GM20000 (cell line): Measurements from ENCODE around the gene DOK3.
"Not testable (repeated sequence)": the region's sequence is repeated elsewhere in the genome, so short reads cannot be mapped to it uniquely, and the experiment has no call there.

Experiments
- DNase-seq: peaks from one replicate; pipeline ENCODE4 v3.0.0; 2012; ENCODE audit warnings: low spot score
- TF ChIP-seq, protein P1 (sequence below): IDR thresholded peaks from 2 replicates; pipeline ENCODE4 v1.5.1; 2012; ENCODE audit warnings: mild to moderate bottlenecking, control low read depth; ENCODE audit errors: extremely low read depth, missing control alignments

Gene DOK3

DNA sequence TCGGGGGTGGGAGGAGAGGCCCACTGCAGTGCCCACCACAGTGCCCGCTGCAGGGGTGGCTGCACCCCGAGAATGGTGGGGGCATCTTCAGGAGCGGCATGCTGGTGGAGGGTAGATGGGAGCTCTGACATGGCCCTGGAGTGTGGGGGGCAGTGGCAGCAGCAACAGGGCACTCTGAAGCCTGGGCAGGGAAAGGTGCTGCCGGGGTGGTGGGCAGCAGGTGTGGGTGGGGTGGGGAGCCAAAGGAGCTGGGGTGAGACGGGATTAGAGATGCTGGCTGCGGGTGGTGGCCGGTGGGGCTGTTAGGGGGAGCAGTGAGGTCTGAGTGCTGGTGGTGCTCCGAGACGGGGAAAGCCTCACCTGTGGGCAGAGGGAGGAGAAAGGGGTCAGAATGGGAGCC lies 26.8 kb upstream of the DOK3 start:
- DNase-seq = no peak
- TF ChIP-seq, protein P1, sequence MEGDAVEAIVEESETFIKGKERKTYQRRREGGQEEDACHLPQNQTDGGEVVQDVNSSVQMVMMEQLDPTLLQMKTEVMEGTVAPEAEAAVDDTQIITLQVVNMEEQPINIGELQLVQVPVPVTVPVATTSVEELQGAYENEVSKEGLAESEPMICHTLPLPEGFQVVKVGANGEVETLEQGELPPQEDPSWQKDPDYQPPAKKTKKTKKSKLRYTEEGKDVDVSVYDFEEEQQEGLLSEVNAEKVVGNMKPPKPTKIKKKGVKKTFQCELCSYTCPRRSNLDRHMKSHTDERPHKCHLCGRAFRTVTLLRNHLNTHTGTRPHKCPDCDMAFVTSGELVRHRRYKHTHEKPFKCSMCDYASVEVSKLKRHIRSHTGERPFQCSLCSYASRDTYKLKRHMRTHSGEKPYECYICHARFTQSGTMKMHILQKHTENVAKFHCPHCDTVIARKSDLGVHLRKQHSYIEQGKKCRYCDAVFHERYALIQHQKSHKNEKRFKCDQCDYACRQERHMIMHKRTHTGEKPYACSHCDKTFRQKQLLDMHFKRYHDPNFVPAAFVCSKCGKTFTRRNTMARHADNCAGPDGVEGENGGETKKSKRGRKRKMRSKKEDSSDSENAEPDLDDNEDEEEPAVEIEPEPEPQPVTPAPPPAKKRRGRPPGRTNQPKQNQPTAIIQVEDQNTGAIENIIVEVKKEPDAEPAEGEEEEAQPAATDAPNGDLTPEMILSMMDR = no peak

DNA sequence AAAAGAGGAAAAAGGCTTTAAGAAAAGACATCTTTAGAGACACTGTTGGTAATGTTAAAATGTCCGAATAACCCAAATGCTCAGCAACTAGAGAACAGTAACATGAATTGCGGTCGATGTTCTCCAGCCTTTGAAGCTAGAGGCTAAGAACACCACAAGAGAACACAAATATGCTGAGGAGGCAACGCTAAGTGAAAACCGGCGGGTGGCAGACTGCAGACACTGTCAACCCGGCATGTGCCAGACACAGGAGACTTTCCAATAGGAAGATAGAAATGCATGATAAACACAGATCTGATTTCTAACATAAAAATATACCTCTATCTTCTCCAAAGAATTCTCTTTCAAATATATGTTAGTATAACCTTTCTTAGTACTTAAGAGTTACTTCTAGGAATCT lies 25.5 kb upstream of the DOK3 start:
- DNase-seq = no peak
- TF ChIP-seq, protein P1 = no peak

DNA sequence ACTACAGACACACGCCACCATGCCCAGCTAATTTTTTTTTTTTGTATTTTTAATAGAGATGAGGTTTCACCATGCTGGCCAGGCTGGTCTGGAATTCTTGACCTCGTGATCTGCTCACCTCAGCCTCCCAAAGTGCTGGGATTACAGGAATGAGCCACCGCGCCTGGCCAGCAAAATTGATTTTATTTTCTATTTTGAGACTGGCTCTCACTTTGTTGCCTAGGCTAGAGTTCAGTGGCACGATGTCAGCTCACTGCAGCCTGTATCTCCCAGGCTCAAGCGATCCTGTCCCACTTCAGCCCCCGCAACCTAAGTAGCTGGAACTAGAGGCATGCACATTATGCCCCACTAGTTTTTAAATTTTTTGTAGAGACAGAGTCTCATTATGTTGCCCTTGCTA lies 24.8 kb upstream of the DOK3 start:
- not testable (repeated sequence) for DNase-seq

DNA sequence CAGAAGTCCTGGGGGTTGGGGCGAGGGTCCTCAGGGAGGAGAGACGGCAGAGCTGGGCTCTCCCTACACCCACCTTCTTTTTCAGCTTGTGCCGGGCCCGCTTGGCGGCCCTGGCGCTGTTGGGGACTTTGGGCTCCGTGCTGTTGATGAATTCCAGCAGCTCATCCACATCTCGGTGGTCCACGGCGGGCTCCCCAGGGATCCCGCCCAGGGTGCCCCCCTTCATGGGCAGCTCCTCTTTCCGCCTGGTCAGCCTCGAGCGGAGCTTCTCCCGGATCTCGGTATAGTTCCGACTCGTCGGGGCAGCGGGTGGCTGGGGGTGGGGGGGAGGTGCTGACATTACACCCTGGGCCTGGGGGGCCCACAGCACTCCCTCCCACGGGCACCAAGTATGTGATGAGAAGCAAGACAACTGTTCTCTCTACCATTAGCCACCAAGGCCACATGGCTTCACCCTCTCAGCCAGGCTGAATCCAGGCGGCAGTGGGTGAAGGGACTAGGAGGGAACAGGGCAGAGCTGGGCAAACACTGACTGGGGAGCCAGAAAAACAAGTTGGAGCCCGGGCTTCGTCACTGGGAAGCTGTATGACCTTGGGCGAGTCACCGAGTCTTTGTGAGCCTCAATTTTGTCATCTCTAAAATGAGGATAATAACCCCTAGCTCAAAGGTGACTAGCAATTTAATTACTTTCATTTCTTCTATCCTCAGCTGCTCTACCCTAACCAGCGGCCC lies 21.7 kb upstream of the DOK3 start:
- DNase-seq = no peak

DNA sequence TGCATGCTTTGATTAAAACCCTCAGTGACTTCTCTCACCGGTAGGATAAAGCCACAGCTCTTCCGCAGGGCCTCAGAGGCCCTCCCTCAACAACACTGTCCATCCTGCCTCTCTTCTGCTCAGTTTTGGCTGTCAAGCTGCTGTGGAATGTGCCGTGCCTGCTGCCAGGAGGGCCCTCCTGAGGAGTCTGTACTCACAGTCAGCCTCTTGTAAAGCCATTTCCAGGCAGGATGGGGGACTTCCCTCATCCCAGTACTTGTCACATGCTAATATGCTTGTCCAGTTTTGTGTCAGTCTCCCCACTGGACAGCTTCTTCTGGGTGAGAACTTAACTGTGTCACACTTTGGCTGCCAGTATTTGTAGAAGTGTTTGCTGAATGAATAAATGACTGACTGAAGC lies 21.0 kb upstream of the DOK3 start:
- DNase-seq = no peak
- TF ChIP-seq, protein P1 = no peak

More for the DNA sequence above, 21.7 kb upstream of the DOK3 start:
- TF ChIP-seq, protein P1 = no peak

DNA sequence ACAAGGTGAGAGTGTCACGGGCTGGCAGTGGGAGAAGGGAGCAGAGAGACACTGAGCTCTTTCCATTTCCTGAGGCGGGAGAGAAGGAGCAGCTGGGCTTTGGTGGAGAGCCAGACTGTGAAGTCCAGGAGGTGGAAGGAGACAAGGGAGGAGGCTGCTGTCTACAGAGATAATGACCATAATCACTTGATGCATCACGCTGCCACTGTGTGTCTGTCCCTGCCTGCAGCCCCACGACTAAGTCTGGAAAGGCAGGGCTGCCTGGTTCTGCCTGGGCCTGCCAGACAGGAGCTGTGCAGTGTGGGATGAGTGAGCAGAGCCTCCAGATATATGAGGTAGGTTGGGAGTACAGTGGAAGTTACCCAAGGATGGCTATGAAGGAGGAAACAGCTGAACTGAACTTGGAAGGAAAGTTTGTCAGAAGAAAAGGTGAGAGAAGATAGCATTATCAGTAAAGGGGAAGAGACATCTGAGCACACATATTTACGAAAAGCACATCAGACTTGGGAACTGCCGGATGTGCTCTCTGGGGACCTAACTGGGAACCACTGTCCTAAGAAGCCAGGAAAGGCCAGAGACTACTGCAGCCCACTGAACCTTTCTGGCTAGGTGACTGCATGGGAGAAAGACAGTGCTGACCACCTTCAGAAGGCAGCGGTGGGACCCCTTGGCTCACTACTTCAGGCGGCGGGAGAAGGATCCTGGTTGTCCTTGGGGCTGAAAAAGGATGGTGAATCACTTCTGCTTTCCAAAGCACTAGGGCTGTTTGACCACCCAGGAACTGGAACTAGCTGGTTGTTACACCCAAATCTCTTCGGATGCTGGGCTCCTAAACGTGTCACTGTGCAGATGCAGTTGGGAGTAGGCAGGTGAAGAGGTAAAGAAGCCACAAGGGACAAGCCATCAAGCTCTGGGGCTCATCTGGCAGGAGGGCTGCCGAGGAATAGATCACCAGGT lies 19.9 kb upstream of the DOK3 start:
- DNase-seq = no peak
- TF ChIP-seq, protein P1 = no peak

DNA sequence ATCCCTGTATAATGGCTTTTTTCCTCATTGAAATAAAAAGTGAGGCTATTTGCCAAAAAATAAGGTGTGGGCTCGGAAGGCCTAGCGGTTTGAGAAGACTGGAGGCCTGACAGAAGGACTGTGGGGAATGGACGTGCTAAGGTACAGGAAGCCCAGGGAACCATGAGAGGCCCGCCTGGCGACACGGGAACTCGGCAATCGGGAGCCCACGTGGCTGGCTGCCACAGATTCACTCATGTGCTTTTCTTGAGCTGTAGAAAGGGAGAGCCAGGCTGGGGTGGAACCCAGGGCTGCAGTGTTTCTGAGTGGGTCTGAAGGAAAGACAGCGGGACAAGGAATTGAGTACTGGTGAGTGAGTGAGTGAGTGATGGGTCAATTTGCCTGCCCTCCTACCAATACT lies 19.0 kb upstream of the DOK3 start:
- no peak for DNase-seq
- TF ChIP-seq, protein P1 = no peak
